ENCODE data around the gene LCN6.

GRCh38 chr9:136796238-136796774, 48.0 kb upstream of the LCN6 start, which contains the start of gene CCDC183:
- no peak for TF ChIP-seq SP1 (IDR thresholded peaks at IDR 0.05)
- TF ChIP-seq FOXK2 (IDR thresholded peaks at IDR 0.05) = no peak
- TF ChIP-seq L3MBTL2 (conservative IDR thresholded peaks at IDR 0.05) = no peak
- no peak for TF ChIP-seq NFRKB (IDR thresholded peaks at IDR 0.05)
- no peak for TF ChIP-seq LEF1 (IDR thresholded peaks at IDR 0.05; ENCODE audit: borderline replicate concordance)
- TF ChIP-seq BHLHE40 (IDR thresholded peaks at IDR 0.05; ENCODE audit: borderline replicate concordance) = no peak
- no peak for TF ChIP-seq ZNF384 (IDR thresholded peaks at IDR 0.05)
